Activated CD4-positive, alpha-beta T cell treated with anti-CD3 and anti-CD28 coated beads, Interleukin-2, amount 50 U/mL, for 4 hours (primary cell): Measurements from ENCODE around the gene CASK.
"Not testable (repeated sequence)": the region's sequence is repeated elsewhere in the genome, so short reads cannot be mapped to it uniquely, and the experiment has no call there.

Source experiments
- DNase-seq, 2 experiments: peaks; one replicate each; pipeline ENCODE4 v3.0.0-alpha.2; 2020

Gene CASK

DNA sequence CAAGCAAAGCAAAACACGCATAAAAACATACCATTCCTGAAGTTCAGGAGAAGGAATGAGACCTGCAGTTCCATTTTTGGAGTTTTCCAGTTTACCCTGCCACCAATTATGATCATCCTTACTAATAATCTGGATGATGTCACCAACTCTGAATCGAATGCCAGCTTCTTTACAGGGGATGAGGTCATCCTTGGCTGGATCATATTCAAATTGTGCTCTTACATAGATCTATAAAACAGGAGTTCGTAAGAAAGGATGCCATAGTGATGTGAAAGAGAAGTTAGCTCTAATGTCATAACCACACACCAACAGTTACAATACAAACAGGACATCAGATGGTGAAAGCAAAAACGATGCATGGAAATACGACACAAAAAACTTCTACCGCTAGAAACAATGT is 369.7 kb downstream of the CASK start:
- DNase-seq: no peak

DNA sequence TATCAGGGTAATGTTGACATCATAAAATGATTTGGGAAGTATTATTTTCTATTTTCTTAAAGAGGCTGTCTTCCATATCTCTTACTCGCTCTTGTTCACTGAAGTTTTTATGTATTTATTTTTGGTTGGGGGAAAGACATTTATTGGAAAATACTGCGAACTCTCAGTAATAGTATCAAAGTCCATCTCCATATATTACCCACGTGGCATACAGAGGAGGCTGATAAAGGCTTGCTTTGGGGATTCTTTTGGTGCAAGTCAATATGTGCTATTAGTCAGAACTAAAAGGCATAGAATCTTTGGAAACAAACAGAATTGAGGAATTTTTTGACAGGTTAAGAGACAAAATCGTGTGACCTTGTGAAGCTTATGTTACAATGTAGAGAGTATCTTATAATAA is 374.9 kb downstream of the CASK start:
- DNase-seq: no peak

DNA sequence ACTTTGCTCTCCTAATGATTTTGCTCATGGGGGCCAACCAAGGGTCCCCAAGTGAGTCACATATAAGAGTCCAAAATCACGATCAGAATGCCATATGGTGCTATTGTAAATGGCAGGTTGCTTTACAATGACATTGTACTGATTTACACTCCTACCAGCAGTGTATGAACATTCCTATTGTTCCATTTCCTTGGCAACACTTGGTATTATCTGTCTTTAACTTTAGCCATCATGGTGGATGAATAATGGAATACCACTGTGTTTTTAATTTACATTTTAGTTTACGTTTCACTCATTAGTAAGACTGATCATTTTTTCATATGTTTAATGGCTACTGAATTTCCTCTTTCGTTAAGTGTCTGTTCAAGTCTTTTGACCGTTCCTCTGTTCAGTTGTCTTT is 379.7 kb downstream of the CASK start:
- DNase-seq: no peak

DNA sequence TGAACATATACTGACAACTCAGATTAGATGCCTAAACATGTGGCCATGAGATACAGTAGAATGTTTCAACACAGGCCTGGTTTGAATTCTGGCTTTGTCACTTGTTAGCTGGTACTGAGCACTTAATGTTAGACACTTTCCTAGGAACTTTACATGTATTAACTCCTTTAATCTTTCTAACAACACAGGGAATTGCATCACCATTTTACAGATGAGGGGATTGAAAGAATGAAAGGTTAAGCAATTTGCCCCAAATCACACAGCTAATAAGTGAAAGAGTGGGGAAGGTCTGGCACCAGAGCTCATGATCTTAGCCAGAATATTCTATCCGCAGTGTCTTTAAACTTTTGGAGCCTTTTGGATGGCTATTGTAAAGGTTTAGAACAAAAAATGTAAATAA is 380.3 kb downstream of the CASK start:
- DNase-seq: no peak

DNA sequence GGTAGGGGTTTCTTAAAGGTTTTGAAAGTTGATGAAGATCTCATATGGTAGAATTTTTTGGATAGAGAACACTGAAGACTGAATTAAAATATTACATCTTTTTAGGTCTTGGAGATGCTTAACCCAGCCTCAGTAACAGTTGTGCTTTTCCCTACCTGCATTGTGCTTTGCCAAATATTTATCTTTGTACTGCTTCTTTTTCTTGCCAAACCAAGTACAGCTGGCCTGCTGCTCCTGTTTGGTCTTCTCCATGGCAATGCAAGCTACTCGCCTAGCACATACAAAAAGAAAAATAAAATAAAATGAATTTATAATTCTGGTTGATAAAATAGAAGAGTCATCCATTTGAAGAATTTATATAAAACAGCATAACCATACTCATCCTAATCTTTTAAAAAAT is 380.8 kb downstream of the CASK start:
- no peak for DNase-seq

DNA sequence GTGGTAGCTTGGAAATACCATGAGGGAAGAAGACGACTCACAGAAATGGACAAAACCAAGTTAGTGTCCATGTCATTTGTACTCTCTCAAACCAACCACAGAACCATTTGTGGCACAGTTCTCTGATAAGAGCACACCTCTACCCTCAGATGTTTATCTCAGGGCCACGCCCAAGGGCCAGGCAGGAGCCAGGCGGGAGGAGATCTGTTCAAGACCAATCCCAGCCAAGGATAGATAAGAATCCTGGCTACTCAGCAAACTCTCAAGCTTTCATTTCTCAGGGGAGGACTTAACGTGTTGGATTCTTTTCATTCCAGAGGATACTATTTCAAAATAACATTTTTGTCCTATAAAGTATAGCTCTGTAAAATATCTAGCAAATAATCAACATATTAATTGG is 381.2 kb downstream of the CASK start:
- no peak for DNase-seq

DNA sequence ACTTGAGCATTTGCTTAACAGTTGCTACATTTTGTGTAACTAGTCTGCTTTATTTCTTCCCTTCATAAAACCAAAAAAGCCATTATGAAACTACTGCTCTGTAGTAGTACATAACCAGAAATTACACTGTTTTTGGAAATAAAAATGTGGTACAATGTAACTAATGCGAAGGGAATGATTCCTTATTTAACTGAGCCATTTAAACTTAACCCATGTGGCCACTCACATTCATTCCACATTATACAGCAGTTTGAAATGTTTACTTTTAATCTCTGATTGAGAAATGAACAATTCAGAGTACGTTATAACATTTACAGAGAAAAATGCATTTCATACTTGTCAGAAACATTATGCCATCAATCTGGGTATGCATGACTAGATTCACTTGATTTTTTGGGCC is 382.0 kb downstream of the CASK start:
- DNase-seq: no peak

DNA sequence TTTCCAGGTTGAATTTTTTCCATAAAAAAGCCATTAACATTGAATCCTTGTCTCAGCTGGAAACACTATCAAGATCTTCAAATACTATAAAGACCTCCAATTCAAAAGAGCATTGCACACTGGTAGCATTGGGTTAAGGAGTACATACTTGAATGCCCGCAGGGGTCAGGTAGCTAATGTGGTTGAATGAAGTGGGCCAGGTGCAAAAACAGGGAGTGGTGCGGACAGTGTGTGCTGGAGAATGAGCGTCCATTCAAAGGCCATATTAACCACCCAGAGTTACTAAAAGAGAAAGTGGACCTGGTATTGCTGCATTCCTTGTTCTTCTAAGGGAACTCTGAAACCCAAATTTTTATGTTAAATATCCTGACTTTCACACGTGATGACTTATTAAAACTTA is 384.6 kb downstream of the CASK start:
- DNase-seq: no peak

DNA sequence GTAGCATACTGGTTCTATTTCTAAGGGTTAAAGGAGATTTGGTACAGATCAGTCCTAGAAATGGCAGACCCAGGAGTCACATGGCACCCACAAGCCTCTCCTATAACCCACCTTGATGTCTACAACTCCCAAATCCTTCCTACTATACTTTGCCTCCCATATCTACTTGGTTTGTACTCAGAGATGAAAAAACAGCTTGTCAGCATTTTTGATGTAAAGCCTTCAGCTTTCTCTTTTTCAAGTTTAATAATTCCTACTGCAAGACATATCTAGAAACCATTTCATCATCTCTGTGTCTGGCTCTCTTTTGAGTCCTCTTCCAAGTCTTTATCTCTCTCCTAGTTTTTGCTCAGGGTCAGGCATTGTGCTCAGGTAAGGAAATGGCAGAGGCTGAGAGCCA is 393.3 kb downstream of the CASK start:
- DNase-seq: no peak

DNA sequence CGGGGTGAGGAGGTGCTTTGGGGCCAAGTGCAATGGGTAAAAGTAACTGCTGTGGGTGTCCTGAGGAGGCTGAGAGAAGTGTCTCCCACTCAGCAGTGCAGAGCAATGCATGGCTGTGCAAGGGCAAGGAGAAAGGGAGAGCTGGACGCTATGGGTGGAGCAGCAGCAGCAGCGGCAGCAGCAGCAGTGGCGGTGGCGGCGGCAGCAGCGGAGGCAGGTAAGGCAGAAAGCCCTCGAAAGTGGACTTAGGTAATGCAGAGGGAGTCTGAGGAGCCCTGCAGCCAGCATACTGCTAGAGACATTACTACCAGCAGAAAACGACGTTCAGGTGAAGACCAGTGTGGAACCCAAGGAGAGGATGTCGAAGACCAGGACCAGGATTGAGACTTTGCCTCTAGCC is 394.1 kb downstream of the CASK start:
- DNase-seq: no peak

DNA sequence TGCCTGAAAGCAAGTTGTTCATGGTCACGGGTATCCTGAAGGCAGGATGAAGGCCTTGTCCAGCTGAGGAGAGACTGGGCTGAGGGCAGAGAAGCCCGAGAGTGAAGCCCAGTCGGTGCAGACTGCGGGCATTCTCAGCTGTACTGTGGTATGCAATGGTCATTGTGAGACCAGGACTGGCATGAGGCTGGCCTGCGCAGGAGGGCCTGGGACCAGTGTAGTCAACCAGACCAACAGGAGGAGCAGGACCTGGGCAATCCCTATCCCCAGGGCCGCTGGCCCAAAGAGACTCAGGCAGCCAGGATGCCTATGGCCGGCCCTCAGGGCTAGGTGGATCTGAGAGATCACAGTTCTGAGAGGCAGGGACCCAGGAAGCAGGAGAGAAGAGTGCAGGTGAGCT is 394.6 kb downstream of the CASK start:
- no peak for DNase-seq

DNA sequence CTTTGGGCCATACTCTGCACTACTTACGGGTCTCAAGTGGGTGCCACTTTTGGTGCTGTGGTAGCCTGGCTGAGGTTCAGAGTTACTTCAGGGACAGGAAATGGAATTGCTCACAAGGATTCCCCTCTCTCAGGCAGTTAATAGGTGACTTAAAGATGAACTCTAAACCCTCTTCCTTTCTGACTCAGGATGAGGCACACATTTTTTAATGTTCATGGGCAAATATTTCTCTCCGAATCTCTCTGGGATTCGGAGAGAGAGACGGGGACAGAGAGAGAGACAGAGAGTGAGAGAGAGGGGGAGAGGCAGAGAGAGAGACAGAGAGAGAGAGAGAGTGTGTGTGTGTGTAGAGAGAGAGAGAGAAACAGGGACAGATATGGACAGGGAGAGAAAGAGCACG is 396.4 kb downstream of the CASK start:
- no peak for DNase-seq

DNA sequence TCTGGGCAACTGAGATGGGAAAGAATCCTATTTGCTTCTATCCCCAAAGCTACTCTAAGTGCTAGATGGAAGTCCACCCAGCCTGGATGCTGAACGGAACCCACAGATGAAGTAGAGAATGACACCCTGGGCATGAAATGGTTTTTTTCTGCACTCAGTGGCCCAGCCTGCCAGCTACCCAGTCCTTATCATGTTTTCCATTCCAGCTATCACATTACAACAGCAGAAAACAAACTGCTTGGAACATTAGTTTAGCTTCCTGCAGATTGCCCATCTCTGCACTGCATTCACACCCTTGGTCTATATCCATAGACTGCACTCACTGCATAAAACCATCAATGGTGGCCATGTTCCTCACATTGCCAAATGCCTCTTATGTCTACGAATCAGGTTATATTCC is 397.1 kb downstream of the CASK start:
- DNase-seq: no peak

DNA sequence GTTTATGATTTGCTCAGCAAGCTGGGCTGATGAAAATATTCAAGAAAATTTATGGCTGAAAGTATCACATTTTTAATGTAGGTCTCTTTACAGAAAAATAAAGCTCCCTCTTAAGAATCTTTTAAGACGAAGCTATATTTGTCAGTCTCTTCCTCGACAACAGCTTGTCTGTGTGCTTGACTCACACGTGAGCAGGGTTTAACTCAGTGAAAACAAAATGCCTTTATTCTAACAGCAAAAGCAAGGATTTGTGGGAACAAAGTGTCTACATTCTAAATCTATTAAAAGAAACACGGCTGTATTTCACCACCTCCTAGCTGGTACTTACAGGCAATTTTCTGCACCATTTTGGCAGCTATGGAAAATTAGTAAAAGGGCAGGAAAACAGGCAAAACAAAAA is 400.7 kb downstream of the CASK start:
- no peak for DNase-seq

DNA sequence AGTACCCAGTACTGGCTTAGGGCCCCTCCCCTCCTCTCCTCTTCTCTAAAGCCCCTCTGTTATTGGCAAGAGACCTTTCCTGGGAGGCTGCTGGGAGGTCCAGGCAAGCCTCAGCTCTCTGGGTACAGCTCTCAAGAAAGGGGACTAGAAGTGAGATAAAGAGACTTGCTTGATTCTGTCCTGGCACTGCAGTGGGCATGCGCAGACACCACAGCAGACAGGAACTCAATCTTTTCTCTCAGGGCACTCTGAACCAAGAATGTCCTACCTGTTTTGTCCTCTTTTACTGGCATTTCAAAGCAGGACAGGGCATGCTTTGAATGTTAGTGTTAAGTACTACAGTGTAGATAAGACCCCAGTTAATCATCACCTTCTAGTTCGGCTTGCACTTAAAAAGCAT is 401.3 kb downstream of the CASK start:
- DNase-seq: no peak

DNA sequence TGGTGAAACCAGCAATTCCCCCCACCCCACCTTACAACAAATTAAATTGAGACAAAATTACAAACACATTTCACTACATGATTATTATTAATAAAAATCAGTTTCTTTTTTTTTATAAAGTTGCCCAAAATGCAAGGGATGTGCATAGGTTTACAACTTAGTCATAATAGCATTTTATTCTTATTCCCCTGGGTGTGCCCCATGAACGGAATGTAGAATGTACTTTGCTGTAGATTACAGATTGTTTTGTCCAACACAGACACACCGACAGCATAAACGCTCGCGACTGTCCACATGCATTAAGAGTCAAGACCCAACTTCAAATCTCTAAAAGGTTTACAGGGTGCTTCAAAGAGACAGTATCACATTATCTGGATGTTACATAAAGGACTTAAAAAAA is 403.9 kb downstream of the CASK start:
- no peak for DNase-seq

DNA sequence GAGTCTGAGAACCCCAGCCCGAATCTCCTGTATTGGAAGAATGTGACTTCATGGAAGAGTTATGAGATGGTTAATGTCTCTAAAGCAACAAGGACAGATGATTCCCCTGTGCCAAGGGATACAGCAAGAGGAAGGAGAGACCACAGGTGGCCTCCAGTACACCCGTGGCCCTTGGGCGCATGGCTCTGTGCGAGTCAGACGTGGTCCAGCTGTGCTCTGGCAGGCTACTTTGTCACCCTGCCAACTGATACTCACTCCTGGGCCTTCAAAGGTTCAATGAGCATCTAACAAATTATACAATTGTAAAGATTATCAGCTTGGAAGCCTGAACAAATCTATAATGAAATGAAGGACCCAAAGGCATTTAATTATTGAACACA is 404.5 kb downstream of the CASK start:
- DNase-seq: no peak

DNA sequence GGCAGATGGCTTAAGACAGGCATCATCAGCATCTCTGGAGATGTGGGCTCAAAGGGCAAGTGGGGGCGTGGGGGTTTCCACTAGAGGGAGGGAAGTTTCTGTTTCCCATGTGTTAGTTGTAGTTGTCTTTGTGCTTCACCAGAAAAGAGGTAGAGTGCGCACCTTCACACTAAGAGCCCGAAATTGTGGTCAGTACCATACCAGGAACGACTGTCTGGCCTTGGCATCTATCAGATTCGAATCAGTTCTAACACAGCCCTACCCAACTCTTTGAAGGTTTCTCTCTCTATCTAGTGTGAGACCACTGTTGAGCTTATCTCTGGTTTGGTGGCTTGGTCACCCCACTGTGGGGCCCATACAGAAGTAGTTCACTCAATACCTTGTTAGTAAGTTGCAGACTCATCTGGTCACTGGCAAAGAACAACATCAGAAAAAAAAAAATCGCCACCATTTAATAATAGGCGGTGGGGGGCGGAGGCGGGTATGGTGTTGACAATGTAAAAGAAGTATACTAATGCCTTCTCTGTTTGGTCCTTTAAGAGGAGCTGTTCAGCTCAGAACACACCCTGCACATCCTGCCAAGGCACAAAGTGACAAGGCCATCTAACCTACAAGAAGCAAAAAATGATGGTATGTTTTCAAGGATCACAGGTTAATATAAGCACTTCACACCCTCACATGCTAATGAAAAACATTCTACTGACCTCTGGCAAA is 405.1 kb downstream of the CASK start:
- DNase-seq: peak; percentile 5 to 27

DNA sequence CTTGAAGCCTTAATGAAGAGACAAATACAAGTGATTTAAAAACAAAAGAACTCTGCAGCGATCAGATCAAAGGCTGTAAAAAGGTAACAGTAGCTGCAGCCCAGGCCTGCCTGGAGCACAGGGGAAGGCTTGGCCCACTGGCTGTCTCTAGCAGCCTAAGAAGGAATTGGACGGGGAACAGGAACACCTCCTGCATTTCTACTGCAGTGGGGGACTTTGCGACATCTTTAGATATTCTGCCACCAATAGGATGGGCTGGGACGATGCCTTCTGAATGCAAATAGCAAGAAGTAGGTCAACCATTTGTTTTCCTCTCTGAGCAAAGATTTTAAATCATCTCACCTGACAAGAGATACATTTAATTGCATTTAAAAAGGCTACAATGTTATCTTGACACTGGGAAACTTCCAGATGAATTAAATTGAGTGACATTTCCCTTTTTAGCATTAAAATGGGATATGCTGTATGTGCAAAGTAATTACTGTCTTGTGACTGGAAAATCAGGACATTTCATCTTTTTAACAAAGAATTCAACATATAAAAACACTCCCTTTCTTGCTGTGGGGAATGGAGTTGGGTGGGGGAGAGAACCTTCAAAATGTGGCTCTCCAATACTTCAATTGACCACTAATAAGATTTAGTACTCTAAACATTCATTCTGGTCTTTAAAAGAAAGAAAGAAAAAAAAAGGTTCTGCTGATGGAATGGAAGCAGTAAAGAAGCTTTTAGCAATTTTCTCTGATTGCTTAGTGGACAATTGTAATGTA is 406.2 kb downstream of the CASK start:
- no peak for DNase-seq

DNA sequence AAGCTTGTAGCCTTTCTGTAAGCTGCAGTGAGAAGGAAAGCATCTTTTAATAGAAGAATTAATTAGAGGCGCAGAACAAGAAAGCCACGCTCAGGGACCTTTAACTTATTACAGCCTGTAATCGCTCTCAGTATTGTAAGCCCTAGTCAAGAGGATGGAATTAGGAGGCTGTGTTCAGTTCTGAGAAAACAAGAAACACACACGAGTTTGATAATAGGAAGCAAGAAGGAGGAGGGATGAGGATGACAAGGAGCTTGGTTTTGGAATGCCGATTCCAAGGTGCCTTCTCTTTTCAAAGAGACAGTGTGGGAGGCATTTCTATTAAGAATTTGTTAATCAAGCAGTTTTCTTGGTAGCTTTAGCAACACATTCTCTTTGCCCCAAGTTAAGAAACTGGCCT is 406.9 kb downstream of the CASK start:
- DNase-seq: no peak

DNA sequence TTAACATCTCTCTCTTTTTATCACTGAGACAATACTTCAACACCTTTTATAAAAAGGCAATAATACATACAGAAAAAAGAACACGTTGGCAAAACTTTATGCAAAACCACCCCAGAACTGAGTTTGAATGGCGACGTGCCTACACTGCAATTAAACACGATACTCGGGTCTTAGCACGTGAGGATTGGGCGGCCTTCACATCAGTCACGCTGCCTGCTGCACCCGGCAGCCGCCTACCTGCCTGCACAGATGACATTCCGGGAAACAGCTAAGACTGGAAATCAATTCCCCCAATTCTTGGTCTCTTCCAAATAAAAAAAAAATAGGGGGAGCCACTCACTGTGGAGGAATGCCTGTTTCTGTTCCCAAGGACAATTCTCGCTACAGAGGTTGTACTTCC is 408.0 kb downstream of the CASK start:
- no peak for DNase-seq

DNA sequence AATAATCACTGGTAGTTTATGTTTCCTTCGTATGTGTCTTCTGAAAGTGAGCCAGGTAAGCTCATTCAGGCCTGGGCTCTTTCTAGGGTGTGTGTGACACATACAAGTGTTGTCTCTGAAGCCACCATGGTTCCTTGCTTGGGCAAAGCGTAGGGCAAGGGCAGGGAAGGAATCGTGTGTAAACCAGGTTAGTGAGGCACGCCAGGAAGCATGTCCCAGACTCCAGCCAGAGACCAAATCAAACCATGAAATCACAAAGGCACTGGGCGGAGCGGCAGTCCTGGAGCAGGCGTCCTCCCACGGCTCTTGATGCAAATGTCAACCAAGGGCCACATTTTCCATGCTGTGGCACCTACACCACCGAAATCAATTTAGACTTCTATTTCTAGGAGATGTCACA is 409.2 kb downstream of the CASK start:
- no peak for DNase-seq

DNA sequence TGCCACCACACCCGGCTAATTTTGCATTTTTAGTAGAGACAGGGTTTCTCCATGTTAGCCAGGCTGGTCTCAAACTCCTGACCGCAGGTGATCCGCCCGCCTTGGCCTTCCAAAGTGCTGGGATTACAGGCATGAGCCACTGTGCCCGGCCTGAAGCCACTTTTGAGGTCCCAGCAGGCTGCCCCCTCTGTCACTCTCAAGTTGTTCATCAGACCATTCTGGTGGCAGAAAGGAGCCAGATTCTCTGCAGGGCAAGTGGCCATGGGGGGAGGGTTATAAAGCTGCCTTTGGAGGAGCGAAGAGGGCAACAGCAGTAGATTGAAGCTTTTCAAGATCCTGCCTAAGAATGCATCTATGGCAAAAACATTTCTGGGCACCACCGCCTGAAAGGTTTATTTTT is 410.5 kb downstream of the CASK start:
- not testable (repeated sequence) for DNase-seq

DNA sequence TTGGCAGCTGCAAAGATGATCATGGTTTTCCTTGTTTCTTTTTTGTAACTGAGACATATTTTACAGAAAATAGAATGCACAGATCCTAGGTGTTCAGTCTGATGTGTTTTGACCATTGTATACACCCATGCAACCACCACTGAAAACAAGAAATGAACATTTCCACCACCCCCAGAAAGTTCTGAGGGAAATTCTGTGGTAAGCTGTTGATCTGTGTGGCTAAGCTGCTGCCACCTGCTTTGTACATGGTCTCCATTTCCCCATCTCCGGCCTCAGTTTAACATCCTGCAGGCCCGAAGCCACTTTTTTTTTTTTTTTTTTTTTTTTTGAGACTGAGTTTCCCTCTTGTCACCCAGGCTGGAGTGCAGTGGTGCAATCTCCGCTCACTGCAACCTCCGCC is 411.0 kb downstream of the CASK start:
- DNase-seq: no peak

DNA sequence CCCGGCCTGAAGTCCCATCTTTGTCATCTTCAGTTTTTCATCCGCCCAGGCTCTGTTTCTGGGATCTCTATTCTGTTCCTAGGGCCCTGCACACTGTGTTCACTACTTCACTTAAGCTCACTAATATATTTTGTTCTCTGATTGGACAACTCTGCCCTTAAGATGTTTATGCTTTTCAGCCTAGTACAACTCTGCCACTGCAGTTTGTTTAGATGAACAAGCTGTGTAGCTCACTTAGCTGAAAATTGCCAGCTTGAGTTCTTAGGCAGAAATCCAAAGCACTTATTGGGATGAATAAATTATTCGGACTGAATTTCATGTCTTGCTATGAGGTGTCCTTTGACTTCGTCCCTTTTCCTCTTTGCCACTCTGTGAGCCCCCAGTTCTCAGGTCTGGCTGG is 415.4 kb downstream of the CASK start:
- DNase-seq: no peak
